Activated T-helper 1 cell treated with Interleukin-2 at 50 U/mL for 16 hours (primary cell): ENCODE measurements around the gene LAIR2.

ENCODE experiments used
- DNase-seq: peaks from one replicate; pipeline ENCODE4 v3.0.0-alpha.2; 2020; ENCODE audit warnings: low read depth

The LAIR2 gene

GRCh38 chr19:54534156-54534555 lies 31.5 kb downstream of the LAIR2 start:
- no peak for DNase-seq

DNA sequence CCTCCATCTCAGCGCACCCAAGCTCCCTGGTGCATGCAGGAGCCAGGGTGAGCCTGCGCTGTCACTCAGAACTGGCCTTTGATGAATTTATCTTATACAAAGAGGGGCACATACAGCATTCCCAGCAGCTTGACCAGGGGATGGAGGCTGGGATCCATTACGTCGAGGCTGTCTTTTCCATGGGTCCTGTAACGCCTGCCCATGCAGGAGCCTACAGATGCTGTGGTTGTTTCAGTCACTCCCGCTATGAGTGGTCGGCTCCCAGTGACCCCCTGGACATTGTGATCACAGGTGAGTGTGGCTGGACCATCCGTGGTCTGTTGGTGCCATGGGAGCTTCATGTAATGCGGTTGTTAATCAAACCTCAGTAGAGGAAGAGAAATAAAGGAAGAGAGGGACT lies 33.0 kb downstream of the LAIR2 start:
- DNase-seq = no peak

DNA sequence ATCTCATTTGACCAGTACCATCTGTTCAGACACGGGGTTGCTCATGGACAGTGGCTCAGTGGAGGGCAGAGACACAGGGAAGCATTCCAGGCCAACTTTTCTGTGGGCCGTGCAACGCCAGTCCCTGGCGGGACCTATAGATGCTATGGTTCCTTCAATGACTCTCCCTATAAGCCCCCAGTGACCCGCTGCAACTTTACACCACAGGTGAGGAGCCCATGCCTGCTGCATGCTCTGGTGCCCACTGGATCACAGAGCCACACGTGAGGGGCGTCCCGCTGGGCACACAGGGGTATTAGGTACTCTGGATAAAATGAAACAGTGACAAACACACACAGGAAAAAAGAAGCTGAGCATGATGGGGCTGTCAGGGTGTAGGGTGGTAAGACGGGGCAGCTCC lies 34.3 kb downstream of the LAIR2 start:
- DNase-seq = no peak

- no peak for DNase-seq
Observed at GRCh38 chr19:54541712-54542111, 39.1 kb downstream of the LAIR2 start.

DNA sequence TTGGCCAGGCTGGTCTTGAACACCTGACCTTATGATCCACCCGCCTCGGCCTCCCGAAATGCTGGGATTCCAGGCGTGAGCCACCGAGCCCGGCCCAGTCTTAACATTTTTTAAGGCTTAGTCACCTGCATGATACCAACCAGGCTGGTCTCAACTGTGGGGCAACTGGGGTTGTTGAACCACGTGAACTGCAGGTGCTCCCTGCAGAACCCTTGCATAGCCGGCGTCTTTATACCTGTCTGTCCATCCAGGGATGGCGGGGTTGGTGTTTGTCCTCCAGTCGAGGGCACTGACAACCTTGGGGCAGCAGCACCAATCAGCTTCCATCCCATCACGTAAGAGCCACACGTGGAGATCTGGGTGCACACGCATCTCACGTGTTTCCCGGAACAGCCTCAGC lies 46.2 kb downstream of the LAIR2 start:
- no peak for DNase-seq

DNA sequence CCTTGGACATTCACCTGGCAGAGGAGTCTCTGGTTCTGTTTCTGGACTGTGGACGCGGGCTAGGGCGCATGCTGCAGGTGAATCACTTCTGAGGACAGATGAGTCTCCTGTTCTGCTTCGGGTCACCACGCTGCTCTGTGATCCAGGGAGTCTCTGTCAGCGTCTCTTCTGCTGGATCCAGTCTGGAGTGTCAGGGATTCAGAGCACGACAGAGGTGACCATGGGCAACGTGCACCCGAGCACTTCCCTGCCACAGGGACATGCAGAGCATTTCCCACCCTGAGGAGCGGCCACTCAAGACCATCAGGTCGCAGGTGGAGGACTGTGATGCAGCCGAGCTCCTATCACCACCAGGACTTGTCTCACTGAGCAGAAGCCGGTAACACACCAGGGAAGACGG lies 46.6 kb downstream of the LAIR2 start:
- DNase-seq = no peak

- DNase-seq = no peak
Observed at GRCh38 chr19:54551293-54551692, 48.7 kb downstream of the LAIR2 start.

DNA sequence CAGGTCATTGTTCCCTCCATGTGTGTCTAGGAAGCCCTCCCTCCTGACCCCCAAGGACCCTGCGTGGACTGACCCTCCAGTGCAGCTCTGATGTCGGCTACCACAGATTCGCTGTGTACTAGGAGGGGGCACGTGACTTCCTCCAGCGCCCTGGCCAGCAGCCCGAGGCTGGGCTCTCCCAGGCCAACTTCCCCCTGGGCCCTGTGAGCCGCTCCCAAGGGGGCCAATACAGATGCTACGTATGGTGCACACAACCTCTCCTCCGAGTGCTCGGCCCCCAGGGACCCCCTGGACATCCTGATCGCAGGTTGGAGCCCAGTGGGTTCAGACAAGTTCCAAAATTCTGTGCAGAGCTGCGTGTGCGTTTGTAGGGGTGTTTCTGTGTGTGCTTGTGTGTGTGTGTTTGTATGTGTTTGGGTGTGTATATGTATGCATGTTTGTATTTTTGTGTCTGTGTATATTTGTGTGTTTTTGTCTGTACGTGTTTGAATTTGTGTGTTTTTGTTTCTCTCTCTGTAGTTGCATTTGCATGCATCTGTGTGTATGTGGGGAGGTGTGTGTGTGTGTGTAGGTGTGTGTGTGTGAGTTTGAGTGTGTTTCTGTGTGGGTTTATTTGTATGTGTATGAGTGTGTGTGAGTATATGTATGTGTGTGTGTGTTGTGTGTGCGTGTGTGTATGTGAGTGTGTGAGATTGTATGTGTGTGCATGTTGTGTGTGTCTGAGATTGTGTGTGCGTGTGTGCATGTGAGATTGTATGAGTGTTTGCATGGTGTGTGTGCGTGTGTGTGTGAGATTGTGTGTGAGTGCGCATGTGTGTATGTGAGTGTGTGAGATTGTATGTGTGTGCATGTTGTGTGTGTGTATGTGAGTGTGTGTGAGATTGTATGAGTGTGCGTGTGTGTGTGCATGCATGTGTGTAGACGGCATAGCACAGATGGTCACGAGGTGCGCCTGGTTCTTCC lies 49.6 kb downstream of the LAIR2 start:
- no peak for DNase-seq

DNA sequence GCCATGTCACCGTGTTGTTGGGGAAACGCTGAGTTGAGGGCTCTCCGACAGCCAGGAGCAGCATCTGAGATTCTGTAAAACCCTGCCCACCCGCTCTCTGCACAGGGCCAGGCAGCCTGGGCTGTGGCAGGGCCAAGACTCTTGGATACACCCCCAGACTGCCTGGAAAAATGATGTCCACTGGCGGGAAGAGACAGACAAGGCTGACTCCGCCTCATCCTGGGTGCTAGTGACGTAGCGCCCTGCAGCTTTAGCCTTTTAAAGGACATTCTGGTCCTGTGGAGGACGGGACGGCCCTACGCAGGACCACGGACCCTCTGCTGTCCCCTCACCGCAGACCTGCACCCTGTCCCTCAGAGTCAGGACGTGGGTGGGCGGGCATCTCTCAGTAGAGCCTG lies 50.3 kb downstream of the LAIR2 start:
- no peak for DNase-seq

- DNase-seq = no peak
Observed at GRCh38 chr19:54554006-54554405, 51.4 kb downstream of the LAIR2 start.

DNA sequence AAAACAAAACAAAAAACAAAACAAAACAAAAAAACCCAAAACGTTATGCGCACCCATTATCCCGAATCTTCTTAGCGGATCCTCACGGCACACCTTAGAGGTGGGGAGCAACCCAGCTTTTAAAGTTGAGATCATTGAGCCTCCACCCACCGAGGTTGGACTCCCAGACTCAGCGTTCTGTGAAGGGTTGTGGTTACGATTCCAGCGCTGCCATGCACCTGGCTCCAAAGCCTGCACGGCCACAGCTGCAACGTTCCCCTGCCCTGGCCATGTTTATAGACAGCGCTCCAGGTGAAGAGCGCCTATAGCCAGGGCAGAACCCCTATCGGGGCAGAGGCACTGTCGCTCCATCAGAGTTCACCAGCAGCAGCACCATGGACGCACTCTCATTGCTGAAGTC lies 52.3 kb downstream of the LAIR2 start:
- no peak for DNase-seq

DNA sequence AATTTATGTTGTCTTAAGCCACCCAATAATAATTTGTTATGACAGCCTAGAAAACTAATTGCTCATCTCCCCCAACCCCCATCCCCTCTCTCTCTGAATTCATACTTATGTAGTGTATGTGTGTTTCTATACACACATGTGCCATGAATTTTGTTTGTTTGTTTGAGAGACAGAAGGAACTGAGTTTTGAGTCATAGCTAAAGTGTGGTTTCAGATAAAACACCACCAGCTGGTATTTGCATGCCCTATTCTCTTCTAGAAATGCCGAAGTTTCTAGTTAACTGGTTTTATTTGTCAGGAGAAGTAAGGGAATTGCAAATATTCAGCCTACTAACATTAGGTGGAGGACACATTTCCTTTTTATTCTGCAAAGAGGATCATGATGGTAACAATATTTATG lies 53.6 kb downstream of the LAIR2 start:
- no peak for DNase-seq

DNA sequence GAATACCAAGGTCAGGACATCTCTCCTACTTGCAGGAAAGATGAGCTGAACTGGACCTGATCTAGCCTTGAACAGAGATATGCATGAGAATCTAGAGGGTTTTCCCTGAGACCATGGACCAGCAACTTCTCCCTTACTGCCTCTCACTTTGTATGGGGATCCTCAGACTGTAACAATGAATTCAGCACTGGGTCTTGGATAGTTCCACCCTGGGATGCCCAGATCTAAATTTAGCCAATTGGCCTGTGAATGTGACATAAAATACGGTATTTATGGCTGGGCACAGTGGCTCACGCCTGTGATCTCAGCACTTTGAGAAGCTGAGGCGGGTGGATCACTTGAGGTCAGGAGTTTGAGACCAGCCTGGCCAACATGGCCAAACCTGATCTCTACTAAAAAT lies 55.7 kb downstream of the LAIR2 start:
- no peak for DNase-seq
